ENCODE measurements around the gene SMG6.

The SMG6 gene

DNA sequence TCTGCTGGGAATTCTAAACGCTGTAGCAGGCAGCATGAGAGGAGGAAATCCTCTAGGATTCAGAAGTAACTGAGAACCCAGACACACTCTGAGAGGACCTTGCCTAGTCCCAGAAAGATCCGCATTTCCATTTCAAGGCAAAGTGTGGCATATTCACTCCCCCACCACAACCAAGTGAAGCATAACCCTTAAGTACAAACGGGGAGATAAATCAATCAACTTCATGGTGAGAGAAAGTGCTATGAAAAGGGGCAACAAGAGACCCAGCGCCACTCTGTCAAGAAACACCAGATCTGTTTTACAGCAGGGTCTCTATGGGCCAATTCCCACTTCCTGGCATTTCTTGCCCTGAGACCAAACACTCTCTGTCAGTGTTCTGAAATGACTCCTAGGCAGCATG, 68.3 kb downstream of the SMG6 start:
- DNase-seq (ENCODE audit: low spot score), result no peak

DNA sequence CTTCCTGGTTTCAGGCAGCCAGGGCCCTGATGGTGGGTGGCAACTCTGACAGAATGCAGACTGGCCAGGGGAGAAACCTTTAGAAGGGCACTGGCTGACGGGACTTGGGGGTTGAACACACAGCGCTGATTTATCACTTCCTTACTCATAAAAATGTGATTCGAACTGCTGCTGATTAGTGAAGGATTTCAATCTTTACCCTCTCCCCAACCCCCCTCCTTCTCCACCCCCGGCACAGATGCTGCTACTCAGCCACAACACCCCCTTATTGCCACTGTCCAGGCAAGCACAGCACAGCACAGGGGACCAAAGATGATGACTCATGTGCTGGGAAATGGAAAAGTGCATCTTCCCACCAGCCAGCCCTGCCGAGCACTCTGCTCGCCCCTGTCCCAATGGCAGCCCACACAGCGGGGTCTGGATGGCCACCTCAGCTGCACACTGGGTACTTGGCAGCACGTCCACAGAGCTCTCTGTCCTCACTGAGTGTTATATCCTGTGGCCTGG, 70.1 kb downstream of the SMG6 start:
- no peak for DNase-seq (ENCODE audit: low spot score)

DNA sequence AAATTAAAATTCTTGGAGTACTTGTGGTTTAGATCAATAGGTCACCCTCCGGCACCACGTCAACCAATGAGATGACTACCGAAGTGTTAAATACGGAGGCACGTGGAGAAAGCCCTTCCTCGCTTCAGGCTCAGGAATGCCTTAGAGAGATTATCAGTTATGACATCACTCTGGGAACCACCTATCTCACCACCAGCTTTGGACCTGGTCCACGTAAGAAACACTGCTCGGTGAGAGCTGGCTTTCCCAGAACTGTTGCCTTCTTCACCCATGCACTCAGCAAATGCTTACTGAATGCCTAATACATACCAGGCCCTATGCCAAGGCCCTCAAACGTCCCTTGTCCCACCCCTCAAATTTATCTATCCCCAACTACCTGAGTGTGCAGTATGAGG, 71.3 kb downstream of the SMG6 start:
- DNase-seq (ENCODE audit: low spot score), result no peak

DNA sequence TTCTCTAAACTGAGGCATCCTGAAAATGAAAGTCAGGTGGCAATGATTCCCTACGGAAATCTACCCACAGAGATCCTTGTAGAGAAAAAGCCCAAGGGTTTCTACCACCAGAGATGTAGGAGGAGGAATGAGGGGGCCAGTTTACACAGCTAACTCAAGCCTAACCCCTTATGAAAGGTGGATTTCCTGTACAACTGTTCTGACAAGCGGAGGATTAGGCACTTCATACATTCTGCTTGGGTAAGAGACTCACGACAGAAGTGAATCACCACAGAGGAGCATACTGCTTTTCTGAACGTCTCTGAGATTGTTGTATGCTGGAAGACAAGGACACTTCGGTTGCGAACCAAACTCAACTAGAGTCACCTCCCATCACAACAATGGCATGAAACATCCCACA, 72.7 kb downstream of the SMG6 start:
- DNase-seq (ENCODE audit: low spot score), result no peak

DNA sequence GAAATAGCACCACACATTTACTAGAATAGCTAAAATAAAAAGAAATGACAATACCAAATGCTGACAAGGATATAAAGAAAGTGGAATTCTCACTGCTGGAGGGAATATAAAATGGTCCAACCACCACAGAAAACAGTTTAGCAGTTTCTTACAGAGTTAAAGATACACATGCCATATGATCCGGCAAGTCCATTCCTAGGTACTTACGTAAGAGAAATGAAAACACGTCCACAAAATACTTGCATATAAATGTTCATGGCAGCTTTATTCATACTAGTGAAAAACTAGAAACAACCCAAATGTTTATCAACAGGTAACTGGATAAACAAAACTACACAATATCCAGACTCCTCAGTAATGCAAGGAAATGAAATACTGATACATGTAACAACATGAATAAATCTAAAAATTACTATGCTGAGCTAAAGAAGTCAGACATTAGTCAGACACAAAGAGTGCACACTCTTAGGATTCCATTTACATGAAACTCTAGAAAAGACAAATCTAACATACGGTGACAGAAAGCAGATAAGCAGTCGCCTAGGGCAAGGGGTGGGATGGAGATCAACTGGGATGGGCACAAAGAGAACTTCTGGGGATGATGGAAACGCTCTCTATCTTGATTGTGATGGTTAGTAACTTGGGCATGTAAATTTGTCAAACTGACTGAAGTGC, 76.4 kb downstream of the SMG6 start:
- DNase-seq (ENCODE audit: low spot score), result no peak

DNA sequence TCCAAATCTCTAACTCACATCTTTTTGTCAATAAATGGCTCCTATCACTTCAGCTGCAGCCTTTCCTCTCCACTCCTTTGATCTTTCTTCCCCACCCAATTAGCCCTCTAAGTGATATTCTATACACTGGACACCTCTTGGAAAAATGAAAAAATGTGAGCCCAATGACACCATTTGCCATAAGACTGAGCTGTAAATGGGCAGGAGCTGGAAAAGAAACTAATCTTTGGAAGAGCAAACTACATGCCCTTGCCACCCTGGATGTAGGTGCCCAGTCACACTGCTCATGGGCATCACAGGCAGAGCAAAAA, 80.0 kb downstream of the SMG6 start:
- no peak for DNase-seq (ENCODE audit: low spot score)

DNA sequence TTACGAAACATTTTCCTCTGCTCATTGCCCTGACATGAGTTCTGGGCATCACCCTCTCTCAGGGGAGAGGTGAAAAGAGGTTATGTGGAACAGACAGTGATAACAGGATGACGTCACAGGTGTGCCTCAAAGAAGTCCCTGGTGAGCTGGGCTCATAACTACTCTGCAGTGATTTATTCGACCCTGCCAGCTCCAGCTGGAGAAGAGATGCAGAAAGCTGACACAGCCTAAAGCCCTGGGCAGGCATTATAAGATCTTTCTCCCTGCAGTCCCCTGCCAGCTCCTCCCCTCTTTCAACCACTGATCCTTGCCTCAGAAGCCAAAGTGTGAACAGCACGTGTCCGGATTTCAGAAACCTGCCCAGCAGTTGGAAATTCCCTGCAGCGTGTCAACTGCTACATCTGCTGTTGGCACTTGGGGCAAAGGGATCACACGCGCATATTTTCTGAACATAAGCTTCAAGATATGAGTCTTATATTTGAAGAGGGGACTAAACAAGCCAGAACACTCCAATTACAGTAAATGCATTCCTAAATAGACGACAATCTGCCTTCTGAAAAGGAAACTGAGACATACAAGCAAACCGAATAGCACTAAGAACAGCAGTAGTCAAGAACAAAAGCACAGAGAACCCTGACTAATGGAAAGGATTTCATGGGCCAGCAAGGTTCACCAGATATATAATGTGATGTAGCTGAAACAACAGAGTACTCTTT, 80.5 kb downstream of the SMG6 start:
- DNase-seq (ENCODE audit: low spot score), result no peak

DNA sequence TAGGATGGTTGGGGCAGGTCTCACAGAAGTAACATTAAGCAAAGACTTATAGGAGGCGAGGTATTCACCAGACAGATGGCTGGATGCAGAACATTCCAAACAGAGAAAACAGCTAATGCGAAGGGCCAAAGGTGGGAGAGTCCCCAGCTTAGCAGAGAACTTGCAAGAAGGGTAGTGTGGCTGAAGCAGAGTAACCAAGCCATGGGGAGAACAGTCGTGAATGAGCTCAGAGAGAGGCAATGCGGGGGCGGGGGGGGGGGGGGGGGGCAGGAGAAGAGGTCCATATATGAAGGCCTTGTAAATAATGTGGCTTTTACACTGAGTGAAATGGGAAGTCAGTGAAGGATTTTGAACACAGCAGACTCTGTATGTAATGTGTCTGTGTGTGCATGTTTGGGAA, 81.3 kb downstream of the SMG6 start:
- no peak for DNase-seq (ENCODE audit: low spot score)

DNA sequence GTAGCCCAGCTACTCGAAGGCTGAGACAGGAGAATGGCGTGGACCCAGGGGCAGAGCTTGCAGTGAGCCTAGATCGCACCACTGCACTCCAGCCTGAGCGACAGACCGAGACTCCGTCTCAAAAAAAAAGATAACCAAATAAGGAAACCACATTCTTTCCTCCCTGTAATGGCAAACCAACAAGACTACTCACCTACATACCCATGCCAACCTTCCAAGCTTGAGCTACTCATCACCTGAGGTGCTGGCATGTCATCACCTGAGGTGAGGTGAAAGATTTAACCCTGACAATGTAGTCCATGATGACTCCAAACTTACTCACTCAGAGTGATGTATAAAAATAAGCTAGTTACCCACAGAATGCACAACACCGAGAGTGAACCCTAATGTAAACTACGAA, 85.2 kb downstream of the SMG6 start:
- DNase-seq (ENCODE audit: low spot score), result no peak

DNA sequence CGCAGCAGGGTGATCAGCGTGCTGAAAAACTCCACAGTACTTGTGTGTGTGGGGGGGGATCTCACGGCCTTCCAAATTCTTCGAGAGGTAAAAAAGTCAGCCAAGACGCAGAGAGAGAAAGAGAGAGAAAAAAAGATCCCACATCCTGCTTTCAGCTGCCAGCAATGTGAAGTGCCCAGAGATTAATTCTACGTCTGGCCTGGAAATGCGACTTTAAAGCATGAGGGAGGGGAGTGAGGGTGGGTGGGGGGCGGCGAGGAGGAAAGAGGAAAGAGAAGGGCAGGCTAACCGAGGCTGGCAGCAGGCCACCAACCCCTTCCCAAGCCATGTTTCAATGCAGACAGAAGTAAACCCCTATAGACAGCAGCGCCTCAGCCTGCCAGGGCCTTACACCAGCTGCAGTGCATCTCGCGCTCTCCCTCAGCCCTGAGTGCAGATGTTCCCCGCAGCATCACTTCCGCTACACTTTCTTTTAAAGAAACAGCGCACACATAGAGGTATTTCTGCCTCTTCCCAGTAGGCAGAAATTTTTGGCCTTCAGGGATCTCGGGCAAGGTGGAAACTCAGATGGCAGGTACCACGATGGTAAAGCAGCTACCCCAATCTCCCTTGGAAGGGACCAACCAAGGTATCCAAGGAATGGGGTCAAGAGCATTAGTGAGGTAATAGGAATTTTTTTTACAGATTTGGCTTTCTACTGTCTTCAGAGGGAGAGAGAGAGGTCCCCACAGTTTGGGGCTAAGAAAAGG, 87.8 kb downstream of the SMG6 start:
- DNase-seq (ENCODE audit: low spot score), result peak; percentile 77

DNA sequence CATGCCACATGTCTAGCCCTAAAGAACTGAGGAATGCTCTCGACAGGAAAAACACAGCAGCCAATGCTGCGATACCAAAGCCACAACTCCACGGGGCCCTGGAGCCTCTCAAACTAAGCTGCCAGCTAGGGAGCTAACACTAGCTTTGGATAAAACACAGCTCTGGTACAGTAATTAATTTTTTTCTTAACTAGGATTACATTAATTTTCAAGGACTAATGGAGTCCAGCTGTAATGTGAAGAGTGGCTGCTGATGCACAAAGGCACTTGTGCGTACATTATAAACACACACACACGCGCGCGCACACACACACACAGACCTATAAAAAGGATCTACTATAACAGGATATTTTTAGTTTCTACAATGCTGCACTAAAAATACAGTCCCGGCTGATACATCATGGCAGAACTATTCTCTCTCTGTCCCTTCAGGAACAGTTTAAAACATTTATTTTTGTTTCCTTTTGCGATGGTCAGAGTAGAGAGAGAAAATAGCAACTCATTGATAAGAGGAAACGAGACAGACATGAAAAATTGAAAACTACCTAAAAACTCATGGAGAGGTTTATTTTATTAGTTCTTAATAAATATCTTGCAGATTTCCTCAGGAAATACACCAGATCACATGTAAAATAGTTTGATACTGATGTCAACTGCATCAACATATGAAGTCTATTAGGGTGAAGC, 88.5 kb downstream of the SMG6 start:
- peak; percentile 69 for DNase-seq (ENCODE audit: low spot score)

DNA sequence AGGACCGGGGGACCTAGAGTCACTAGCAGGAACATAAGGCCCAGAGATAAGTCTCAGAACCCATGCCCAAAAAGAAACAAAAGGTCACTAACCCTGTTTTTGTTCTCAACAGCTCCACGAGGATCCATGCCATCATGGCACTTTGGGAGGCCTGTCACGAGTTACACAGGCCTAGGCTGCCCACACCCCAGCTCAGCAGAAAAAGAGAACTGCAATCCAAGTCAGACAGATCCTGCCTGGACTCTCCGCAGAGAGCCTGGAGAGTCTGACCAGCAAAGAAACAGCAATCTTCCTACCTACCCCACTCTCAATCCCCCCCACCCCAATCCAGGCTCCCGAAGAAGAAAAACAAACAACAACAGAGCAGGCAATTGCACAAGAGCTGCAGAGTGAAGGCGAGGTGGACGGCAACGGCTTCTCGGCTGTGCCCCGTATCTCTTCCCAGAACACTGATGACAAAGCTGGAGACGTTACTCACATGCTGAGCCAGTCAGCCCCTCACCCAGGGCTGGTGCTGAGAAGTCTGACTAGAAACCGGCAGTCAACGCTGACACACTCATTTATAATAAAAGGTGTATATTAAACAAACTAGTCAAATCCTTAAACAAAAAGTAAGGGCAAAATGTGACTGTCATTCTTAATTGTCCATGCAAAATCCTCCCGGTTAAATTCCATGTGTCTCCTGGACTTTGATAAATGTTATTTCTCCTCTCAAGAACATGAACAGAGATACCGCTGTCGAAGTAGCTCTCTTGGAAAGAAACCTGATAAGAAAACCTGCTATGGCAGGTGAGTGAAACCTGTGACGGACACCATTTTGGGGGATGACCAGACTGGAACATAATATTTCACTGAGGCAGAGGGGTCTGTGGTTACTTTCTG, 89.3 kb downstream of the SMG6 start:
- DNase-seq (ENCODE audit: low spot score), result peak; percentile 88

DNA sequence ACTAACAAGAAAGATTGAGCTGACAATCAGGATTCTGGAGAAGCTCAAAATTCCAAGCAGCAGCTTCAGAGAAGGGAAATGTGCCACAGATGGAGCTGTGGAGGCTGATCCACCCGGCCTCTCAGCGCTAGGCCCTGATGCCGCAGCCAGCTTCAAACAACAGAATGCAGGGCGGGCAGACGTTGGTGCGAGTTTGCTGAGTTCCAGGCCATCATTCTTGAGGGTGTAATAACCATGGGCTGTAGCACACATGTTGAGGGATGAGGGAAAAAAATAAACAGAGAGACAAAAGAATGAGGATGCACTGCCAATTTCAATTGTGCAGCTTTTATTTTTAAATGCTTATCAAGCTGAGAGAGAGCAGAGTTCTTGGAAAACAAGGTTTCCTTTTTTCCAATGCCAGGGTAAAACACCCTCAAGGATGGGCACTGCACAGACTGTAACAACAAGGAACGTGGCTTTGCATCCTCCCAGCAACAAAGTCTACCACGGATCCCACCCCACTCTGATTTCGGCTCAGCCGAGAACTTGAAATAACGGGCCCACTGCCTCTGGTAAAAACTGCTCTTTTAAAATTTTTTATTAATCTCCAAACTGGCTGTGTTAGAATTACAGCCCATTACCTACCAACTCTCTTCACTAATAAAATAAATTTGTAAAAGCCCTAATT, 90.2 kb downstream of the SMG6 start:
- no peak for DNase-seq (ENCODE audit: low spot score)

DNA sequence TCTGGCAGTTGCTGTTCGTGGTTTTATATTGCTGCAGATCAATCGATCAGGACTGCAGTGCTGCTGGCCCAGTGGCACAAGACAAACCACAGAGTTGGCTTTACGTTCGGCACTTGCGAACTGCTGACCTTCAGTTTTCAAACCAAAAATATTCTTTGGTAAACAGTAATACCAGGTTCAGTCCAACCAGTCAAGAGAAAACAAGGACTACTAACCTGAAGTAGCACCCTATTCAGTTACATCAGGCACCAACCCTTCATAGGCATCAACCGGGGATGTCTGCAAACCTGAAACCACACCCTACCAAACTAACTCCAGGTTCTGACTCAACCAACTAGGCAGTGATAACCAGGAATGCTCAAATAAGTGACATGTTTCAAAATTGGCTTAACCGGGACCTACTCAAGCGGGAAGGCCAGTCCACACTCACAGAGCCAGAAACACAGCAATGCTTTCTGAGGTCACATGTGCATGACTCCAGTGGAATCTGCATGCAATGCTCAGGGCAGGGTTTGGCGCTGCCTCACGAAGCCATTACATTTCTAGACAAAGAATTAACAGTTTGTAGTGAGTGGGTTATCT, 91.1 kb downstream of the SMG6 start:
- DNase-seq (ENCODE audit: low spot score), result no peak

DNA sequence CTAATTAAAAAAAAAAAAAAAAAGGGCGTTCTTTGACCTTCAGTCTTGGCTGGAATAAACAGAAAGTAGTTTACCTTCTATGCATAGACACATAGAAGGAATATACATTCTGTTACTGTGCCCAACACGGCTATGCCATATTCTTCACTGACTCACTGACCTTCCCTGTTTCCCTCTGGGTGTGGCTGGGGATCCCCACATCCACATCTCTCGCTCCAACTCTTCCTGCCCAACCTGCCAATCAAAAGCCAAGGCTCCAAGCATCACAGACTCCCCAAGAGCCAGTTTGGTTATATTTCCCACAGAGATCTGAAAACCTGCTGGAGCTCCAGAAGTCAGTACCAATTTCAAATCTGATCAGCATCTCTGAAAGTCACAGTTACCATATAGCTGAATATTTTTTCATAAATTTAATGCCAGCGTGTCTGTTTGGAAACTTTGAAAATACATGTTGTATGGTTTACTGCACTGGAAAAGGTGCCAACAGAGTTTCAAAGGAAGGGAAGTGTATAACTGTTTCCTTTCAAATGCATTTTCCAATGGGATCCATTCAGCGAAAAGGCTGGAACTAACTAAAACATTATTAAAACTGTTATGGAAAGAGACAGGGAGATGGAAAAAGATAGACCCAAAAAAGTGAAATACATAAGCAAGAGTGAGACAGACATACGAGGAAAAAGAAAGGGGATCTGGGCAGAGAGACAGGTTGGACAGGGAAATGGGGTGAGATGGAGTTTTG, 91.8 kb downstream of the SMG6 start:
- no peak for DNase-seq (ENCODE audit: low spot score)

DNA sequence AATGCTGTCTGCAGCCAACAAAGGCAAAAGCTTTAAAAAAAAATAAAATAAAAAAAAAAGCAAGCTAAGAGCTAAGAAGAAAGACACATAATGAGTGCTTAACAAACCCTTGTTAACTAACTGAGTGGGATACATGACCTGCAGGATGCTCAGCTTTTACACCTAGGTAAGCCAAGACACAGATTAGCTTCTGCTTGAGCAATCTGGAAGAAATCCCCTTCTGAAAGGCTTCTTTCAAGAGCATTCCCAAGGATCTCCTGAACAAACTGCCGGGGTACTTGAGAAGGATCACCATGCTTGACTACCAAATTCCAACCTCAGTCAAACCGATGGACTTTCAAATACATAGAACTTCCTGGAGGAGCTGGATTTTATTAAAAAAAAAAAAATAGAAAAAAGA, 92.9 kb downstream of the SMG6 start:
- DNase-seq (ENCODE audit: low spot score), result no peak

DNA sequence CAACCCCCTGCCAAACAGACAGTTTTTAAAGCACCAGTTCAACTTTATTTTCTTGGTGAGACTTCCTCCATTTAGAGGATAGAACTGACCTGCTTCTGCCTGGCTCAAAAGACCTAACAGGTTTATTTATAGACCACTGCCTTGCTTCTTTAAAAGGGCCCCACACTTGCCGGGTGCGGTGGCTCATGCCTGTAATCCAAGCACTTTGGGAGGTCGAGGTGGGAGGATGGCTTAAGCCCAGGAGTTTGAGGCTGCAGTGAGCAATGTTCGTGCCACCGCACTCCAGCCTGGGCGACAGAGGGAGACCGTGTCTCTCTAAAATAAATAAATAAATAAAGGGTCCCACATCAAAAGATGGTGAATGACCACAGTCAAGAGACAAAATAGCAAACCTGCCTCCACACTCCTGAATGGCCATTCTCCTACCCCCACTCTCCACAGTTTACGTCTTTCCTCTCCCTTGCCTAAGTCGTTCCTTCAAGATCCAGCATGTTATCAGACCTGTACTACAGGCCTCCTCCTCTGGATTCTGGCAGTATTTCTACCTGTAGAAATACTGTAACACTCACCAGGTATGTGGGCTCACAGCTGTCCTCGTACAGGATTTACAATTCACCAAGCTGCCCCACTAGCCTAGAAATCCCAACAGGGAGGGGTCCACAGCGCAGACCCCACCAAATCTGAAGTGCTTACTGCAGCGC, 95.6 kb downstream of the SMG6 start:
- DNase-seq (ENCODE audit: low spot score), result no peak

DNA sequence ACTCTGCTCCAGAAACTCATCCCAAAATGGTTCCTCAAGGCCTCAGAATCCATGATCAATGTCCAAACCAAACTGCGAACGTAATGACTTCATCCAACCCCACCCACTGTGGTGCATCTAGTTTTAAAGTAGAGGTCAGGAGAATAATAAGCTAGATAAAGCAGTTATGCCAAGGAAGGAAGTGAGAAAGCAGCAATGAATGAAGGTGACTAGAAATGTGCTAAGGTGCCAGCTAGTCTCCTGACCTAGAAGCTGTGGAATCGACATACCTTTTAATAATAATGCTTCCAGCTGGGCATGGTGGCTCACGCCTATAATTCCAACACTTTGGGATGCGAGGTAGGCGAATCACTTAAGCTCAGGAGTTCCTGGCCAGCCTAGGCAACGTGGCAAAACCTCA, 99.2 kb downstream of the SMG6 start:
- peak; percentile 38 for DNase-seq (ENCODE audit: low spot score)

DNA sequence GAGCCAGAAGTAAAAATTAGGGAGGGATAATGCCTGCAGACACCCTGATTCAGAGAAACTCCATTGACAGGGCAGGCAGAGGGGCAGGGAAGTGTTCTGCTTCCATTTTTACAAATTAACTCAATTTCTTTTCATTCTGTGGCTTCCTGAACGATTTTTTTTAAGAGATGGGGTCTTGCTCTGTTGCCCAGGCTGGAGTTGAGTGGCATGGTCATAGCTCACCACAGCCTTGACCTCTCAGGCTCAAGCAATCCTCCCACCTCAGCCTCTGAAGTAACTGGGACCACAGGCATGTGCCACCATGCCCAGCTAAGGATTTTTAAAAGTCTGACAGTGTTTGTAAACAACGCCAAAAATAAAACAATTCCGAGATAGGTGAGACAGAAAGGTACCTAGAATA, 99.8 kb downstream of the SMG6 start:
- no peak for DNase-seq (ENCODE audit: low spot score)
